GM18498 (cell line): Measurements from ENCODE around the gene POTEM.
"Not testable (repeated sequence)": the region's sequence is repeated elsewhere in the genome, so short reads cannot be mapped to it uniquely, and the experiment has no call there.

Source experiments
- ATAC-seq: cut with Tn5 transposase; IDR thresholded peaks from one replicate; pipeline ENCODE4 v1.9.1; 2021; ENCODE audit warnings: mild to moderate bottlenecking, moderate library complexity; ENCODE audit not compliant: unreplicated experiment

POTEM gene

DNA sequence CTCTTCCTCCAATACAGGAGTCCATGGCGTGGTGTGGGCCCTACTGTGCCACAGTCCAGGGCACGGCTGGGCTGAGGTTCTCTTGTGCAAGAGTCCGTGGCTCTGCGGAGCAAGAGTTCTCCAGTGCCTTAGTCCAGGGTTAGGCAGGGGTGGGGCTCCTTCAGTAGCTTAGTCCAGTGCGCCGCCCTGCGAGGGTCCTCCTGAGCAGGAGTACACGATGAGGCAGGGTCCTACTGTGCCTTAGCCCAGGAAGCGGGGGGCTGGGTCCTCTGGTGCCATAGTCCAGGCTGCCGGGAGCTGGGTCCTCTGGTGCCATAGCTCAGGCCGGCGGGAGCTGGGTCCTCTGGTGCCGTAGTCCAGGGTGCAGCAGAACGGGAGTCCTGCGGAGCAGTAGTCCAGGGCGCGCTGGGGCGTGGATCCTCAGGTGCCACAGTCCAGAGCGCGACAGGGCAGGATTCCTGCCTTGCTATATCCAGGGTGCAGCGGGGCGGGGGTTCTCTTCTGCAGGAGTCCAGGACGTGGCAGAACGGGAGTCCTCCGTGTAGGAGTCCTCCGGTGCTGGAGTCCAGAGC is 69.7 kb downstream of the POTEM start:
- not testable (repeated sequence) for ATAC-seq

DNA sequence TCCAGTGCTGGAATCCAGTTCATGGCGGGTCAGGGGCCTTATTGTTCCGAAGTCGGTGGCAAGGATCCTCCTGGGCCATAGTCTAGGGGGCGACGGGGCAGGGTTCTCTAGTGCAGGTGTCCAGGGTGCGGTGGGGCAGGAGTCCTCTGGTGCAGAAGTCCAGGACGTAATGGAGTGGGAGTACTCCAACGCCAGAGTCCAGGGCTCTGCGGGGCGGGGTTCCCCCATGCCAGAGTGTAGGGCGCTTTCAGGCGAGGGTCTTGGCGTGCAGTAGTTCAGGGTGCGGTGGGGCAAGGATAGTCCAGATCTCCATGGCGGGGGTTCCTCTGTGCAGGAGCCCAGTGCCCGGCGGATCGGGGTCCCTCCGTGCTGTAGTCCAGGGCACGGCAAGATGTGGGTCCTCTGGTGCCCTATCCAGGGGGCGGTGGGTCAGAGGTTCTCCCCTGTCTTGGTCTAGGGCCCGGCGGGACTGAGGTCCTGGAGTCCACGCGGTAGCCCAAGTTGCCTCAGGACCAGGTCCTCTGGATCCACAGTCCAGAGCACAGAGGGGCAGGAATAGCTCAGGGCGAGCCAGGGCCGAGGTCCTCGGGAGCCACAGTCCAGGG is 70.9 kb downstream of the POTEM start:
- not testable (repeated sequence) for ATAC-seq

- ATAC-seq, result not testable (repeated sequence)
These were observed 71.6 kb downstream of the POTEM start for GRCh38 chr14:19038785-19039184.

GRCh38 chr14:19043384-19043783 is 76.2 kb downstream of the POTEM start:
- ATAC-seq, result not testable (repeated sequence)
